Neural crest cell (in vitro differentiated cells): ENCODE data around the gene SUPT7L. TPM values are rescaled to one million over a fixed set of nuclear protein-coding genes. Genes with fewer than 3 reads are reported as not detected.

Experiments
- DNase-seq: peaks from one replicate; pipeline ENCODE4 v3.0.0; 2021; ENCODE audit warnings: low read depth, mixed read lengths, low spot score
- H3K27ac Mint-ChIP-seq: one replicate; pipeline ENCODE4 v1.8.0; 2021; ENCODE audit warnings: mild to moderate bottlenecking, mixed read lengths; ENCODE audit not compliant: unreplicated experiment
- H3K27me3 Mint-ChIP-seq: 2 replicates; pipeline ENCODE4 v1.8.0; 2021; ENCODE audit warnings: low read depth, mild to moderate bottlenecking, mixed read lengths
- H3K36me3 Mint-ChIP-seq: 2 replicates; pipeline ENCODE4 v1.8.0; 2021; ENCODE audit warnings: low read depth, mild to moderate bottlenecking, mixed read lengths
- H3K4me1 Mint-ChIP-seq: 2 replicates; pipeline ENCODE4 v1.8.0; 2021; ENCODE audit warnings: mixed read lengths
- H3K4me3 Mint-ChIP-seq: one replicate; pipeline ENCODE4 v1.8.0; 2021; ENCODE audit warnings: mild to moderate bottlenecking, mixed read lengths
- H3K9me3 Mint-ChIP-seq: 2 replicates; pipeline ENCODE4 v1.8.0; 2021; ENCODE audit warnings: mixed read lengths
- CTCF ChIP-seq: fragments of 200-600 bp; sonication (generic); conservative IDR thresholded peaks from 2 replicates; pipeline ENCODE4 v1.5.0; 2021; ENCODE audit warnings: antibody characterized with exemption, mild to moderate bottlenecking
- total RNA-seq: library from RNA; stranded (reverse); gene quantifications from 2 replicates; pipeline ENCODE4 v1.2.1, GENCODE V29; 2021

The SUPT7L gene
- total RNA-seq, 1 donor from 2014 or later, result 32.4 TPM

DNA sequence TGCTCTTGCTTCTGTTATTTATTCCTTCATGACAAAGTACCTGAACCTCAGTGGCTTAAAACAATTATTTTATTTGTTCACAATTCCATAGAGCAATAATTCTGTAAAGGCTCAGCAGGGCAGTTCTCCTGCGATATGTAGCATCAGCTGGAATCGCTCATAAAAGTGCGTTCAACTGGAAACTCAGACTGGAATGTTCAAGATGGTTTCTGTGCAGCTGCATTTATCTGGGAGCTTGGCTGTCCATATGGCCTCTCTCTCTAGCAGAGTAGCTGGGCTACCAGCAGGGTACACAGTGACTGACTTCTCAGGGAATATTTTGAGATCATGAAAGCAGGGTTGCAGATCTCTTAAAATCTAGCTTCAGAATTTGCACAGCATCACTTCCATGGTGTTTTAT, 48.1 kb downstream of the SUPT7L start:
- H3K27me3 Mint-ChIP-seq, result no peaks in the 10 kb centered on the region
- peaks cover 23% of the 10 kb centered on the region for H3K36me3 Mint-ChIP-seq
- no peaks in the 10 kb centered on the region for H3K9me3 Mint-ChIP-seq
- H3K27ac Mint-ChIP-seq, result no peak overlapping the region
- TF ChIP-seq CTCF, result no peak
- H3K4me1 Mint-ChIP-seq, result no peaks in the 10 kb centered on the region
- no peak for DNase-seq
- H3K4me3 Mint-ChIP-seq, result no peak overlapping the region

DNA sequence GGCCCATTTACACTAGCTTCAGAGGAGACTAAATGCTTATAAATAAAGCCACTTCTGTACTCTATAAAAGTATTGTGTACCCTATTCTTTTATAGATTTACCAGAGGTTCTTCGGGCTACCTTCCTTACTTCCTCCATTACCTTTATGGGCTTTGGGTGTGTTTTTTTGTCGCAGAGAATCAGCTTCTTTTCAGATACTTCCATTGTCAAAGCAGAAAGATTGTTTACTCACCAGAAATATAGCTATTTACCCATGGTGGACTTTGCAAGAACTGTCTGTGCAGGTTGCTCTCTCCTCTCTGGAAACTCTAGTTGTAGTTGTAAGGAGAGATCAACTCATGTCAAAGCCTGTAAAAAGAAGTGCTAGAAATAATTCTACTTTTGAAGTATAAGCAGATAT, 49.4 kb downstream of the SUPT7L start:
- peaks cover 18% of the 10 kb centered on the region for H3K36me3 Mint-ChIP-seq
- H3K9me3 Mint-ChIP-seq, result no peaks in the 10 kb centered on the region
- no peak overlapping the region for H3K27ac Mint-ChIP-seq
- TF ChIP-seq CTCF, result no peak
- H3K27me3 Mint-ChIP-seq, result no peaks in the 10 kb centered on the region
- H3K4me3 Mint-ChIP-seq, result no peak overlapping the region
- DNase-seq, result no peak
- no peaks in the 10 kb centered on the region for H3K4me1 Mint-ChIP-seq

DNA sequence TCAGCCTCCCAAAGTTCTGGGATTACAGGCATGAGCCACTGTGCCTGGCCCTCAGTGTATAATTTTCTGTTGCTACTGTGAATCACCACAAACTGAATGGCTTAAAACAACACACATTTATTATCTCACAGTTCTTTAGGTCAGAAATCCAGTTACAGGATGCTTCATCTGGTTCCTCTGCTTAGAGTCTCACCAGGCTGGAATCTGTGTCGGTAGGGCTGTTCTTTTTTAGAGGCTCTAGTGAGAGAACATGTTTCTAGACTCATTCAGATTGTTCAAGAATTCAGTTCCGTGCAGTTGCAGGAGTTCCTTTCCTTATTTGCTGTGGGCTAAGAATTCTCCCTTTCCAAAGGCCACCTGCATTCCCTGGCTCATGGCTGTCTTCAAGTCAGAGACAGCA, 56.8 kb downstream of the SUPT7L start:
- Mint-ChIP-seq H3K36me3 (peaks cover 15% of the 10 kb centered on the region), H3K9me3 (no peaks in the 10 kb centered on the region), H3K27ac (no peak overlapping the region)

More for the DNA sequence above, 56.8 kb downstream of the SUPT7L start:
- no peaks in the 10 kb centered on the region for H3K4me1 Mint-ChIP-seq
- DNase-seq, result no peak
- H3K4me3 Mint-ChIP-seq, result no peak overlapping the region
- H3K27me3 Mint-ChIP-seq, result no peaks in the 10 kb centered on the region
- no peak for TF ChIP-seq CTCF

Other genes with a start within 250 kb of the SUPT7L start
- gene NRBP1, start 235.0 kb downstream of the SUPT7L start, total RNA-seq, result 107 TPM in 2 replicates
- 5.5 and 6.9 TPM in 2 replicates for gene KRTCAP3, start 221.2 kb downstream of the SUPT7L start, total RNA-seq
- 37.0 and 38.4 TPM in 2 replicates for gene IFT172, start 173.9 kb downstream of the SUPT7L start, total RNA-seq
- gene FNDC4, start 168.4 kb downstream of the SUPT7L start, total RNA-seq, result 14.2 and 17.4 TPM in 2 replicates
- gene GCKR, start 166.8 kb downstream of the SUPT7L start, total RNA-seq, result 0.42 TPM in 1 of 2 replicates, not detected in the other
- gene ZNF512, start 80.6 kb downstream of the SUPT7L start, total RNA-seq, result 58.2 and 63.3 TPM in 2 replicates
- gene CCDC121, start 34.6 kb downstream of the SUPT7L start, total RNA-seq, result 5.8 and 6.0 TPM in 2 replicates
- gene GPN1, start 34.6 kb downstream of the SUPT7L start, total RNA-seq, result 46.1 and 48.3 TPM in 2 replicates
- 19.0 and 19.1 TPM in 2 replicates for gene SLC4A1AP, start 275 bp upstream of the SUPT7L start, total RNA-seq
- gene MRPL33, start 108.1 kb upstream of the SUPT7L start, total RNA-seq, result 53.5 and 67.0 TPM in 2 replicates
- gene RBKS, start 226.8 kb upstream of the SUPT7L start, total RNA-seq, result 0.79 and 0.86 TPM in 2 replicates
- gene BABAM2, start 227.1 kb upstream of the SUPT7L start, total RNA-seq, result 28.6 and 30.8 TPM in 2 replicates